Muscle layer of duodenum (tissue), 2 donors: ENCODE measurements around the gene ECE1.

Source experiments
- H3K27ac ChIP-seq: one replicate; pipeline ENCODE4 v1.7.0; 2013; ENCODE audit warnings: mild to moderate bottlenecking, low read length
- H3K27me3 ChIP-seq: one replicate; pipeline ENCODE4 v1.7.0; 2013; ENCODE audit warnings: low read depth, mild to moderate bottlenecking, control low read depth, low read length
- H3K36me3 ChIP-seq, 2 donors: one replicate each; pipeline ENCODE4 v1.7.0; 2013; ENCODE audit warnings: low read length in 2 of 2, control low read depth in 1 of 2, mild to moderate bottlenecking in 1 of 2; ENCODE audit not compliant: insufficient read depth in 2 of 2, control insufficient read depth in 1 of 2
- H3K4me1 ChIP-seq, 2 donors: one replicate each; pipeline ENCODE4 v1.7.0; 2013; ENCODE audit warnings: low read length in 2 of 2, mild to moderate bottlenecking in 2 of 2, control low read depth in 1 of 2, moderate library complexity in 1 of 2; ENCODE audit not compliant: insufficient read depth in 2 of 2, control insufficient read depth in 1 of 2
- H3K4me3 ChIP-seq, 2 donors: one replicate each; pipeline ENCODE4 v1.7.0; 2013; ENCODE audit warnings: low read length in 2 of 2, low read depth in 1 of 2, mild to moderate bottlenecking in 1 of 2
- H3K9me3 ChIP-seq, 2 donors: one replicate each; pipeline ENCODE4 v1.7.0; 2013; ENCODE audit warnings: low read length in 2 of 2, control low read depth in 1 of 2, mild to moderate bottlenecking in 1 of 2; ENCODE audit not compliant: control insufficient read depth in 1 of 2
- donor health status: healthy.

ECE1 gene

DNA sequence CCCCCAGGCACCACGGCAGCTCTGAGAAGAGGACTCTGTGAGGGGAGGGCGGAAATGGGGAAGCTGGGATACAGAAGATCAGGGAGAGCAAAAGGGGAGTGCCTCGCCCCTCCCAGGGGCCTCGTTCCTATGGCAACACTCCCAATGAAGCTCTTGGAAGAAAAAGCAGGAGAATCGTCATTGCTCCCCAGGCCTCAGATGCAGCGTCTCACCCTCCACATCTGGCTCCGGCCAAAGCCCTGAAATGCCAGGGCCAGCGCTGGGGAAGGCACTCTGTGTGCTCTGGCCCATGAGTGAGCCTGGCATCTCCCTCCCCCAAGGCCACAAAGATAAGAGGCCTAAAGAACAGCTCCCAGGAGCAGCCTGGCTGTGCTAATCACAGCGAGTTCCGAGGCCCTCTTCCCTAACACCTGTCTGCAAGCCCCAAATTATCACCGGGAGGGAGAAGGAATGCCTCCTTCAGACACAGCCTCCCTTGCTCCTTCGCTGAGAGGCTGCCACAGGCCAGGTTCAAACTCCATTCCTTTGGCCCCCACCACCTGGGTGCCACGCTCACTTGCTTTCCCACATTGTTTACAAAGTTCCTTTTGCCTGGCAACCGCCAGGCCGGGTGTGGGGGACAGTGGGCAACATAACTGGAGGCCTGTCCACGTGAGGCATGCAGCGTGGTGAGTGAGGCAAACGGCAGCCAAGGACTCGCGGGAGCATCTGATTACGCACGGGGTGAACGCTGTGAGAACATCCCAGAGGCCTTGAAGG is 27.8 kb downstream of the ECE1 start:
- peaks cover 13 to 27% of the 10 kb centered on the region in 2 donors for H3K4me1 ChIP-seq
- peak overlapping the region; percentile 91 for H3K27ac ChIP-seq
- H3K9me3 ChIP-seq = no peaks in the 10 kb centered on the region
- peaks cover 8 to 31% of the 10 kb centered on the region in 2 donors for H3K36me3 ChIP-seq
- H3K27me3 ChIP-seq = no peaks in the 10 kb centered on the region
- H3K4me3 ChIP-seq = peak overlapping the region in 1 of 2 donors; percentile 44

DNA sequence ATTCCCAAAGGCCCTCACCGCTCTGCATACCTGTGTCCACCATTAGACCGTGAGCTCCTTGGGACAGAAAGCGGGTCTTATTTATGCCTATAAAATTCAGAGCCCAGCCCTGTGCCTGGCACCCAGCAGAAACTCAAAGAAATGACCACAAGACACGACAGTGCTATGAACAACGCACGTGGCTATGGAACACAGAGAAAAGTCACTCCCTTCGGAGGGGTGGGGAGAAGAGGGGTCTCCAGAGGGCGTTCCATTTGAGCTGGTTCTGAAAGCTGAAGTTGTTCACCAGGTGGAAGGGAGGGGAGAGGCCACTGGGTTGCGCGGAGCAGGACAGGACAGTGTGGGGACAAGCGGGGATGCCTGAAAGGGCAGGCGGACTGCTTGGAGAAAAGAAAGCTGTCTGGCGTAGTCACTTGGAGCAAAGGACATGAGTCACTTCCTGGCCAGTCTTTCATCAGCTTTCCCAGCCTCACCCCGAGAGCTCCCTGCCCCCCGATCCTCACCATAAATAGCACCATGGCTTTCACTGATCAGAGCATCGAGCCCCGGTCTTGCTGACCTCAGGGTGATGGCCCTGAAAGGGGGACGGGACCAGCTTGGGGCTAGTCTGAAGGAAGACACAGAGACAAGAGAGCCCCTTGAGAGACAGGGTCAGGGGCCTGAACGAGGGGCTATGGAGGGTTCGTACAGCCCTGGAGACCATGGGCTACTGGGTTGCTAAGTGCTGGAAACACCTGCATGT is 28.5 kb downstream of the ECE1 start:
- H3K27ac ChIP-seq = peak overlapping the region; percentile 91

DNA sequence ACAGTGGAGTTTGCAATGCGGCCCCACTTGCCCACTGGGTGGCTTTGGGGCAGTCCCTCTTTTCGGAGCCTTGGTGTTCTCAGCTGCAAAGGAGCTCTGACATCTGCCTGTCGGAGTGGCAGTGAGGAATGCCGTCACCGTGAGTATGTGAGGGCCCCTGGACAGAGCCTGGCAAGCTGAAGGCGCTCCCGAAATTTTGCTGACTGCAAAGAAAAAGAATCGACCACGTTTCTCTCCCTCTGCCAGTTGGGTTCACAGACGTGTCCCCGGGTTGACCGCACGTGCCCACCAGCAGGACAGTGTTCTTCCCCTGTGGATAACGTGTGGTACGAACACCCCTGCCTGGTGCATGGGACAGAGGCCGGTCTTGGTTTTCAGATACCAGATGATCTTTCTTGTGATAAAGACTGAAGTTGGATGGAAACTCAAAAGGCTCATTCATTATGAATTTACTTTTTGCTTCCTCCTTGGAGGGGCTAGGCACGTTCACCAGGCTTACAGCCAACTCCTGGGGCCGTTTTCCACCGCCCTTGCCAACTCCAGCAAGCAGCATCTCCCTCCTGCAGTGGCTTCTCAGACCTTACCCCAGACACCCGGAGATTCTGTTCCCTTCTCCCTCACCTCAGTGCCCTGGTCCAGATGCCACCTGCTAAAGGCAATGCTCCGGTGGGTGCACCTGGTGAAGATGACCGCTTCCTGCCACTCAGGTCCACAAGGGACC is 29.7 kb downstream of the ECE1 start:
- peaks cover 13 to 29% of the 10 kb centered on the region in 2 donors for H3K4me1 ChIP-seq
- no peak overlapping the region for H3K4me3 ChIP-seq
- no peaks in the 10 kb centered on the region for H3K9me3 ChIP-seq
- H3K36me3 ChIP-seq = peaks cover 17 to 47% of the 10 kb centered on the region in 2 donors
- H3K27ac ChIP-seq = no peak overlapping the region
- no peaks in the 10 kb centered on the region for H3K27me3 ChIP-seq

More for the DNA sequence above, 28.5 kb downstream of the ECE1 start:
- Histone ChIP-seq H3K4me3 (peak overlapping the region; percentile 13 to 44), H3K27me3 (no peaks in the 10 kb centered on the region), H3K36me3 (peaks cover 15 to 38% of the 10 kb centered on the region in 2 donors), H3K9me3 (no peaks in the 10 kb centered on the region), H3K4me1 (peaks cover 13 to 27% of the 10 kb centered on the region in 2 donors)

DNA sequence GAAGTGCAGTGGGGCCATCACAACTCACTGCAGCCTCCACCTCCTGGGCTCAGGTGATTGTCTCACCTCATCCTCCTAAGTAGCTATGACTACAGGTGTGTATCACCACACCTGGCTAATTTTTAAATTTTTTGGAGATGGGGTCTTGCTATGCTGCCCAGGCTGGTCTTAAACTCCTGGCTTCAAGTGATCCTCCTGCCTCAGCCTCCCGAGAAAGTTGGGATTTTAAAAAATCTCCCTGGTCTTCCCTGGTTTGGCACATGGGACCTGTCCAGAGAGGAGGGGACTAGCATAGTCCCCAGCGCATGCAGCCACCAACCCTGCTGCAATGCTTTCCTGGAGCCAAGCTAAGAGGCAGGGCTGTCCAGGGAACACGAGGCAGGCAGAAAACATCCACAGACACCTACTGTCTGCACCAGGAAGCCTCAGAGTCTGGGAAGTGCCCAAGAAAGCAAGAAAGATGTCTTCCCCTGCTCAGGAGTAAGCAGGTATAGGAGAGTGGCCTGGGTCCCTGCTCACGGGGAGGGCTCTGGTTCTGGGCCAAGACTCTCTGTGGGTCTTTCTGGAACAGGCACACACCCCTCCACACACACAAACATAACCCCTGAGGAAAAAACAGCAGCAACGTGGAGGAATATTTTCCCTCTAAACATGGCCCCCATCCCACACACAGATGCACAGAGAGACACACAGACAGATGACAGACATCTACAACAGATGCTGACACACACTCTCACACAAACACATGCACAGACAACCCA is 30.8 kb downstream of the ECE1 start:
- Histone ChIP-seq H3K27ac (no peak overlapping the region), H3K4me3 (no peak overlapping the region), H3K9me3 (no peaks in the 10 kb centered on the region), H3K27me3 (no peaks in the 10 kb centered on the region), H3K36me3 (peaks cover 17 to 47% of the 10 kb centered on the region in 2 donors), H3K4me1 (peaks cover 13 to 40% of the 10 kb centered on the region in 2 donors)

DNA sequence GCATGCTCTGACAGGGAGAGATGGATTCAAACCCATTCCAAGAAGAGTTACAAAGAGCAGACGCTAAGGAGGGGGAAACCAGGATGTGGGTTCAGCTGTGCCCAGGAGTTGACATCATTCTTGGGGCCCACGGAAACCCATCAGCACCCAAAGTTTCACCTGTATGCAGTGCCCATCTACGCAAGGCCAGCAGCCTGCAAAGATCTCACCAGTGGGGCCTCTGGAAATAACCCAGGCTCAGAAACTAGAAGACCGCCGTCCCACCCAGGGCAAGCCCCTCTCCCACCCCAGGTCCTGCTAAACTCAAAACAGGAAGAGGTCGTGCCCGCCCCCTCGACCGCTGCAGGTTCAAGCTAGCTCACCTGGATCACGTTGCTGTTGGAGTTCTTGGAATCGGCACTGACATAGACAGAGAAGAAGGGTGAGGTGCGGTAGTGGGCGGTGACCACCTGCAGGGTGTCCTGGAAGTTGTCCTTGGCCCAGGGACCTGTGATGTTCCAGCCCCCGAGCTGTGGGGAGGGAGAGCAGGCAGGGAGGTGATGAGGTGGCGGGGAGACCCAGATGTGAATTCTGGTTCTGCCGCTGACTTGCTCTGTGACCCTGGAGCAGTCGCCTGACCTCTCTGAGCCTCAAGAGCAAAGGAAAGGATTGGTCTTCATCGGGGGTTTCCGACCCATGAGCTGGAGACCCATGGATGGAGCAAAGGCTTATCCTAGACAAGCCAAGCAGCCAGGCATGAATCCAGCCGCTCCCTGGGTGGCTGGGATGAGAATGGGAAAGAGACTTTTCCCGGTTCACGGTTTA is 31.7 kb downstream of the ECE1 start:
- no peaks in the 10 kb centered on the region for H3K27me3 ChIP-seq
- H3K27ac ChIP-seq = no peak overlapping the region
- peaks cover 13 to 44% of the 10 kb centered on the region in 2 donors for H3K4me1 ChIP-seq
- no peaks in the 10 kb centered on the region for H3K9me3 ChIP-seq
- peaks cover 17 to 45% of the 10 kb centered on the region in 2 donors for H3K36me3 ChIP-seq
- H3K4me3 ChIP-seq = no peak overlapping the region

DNA sequence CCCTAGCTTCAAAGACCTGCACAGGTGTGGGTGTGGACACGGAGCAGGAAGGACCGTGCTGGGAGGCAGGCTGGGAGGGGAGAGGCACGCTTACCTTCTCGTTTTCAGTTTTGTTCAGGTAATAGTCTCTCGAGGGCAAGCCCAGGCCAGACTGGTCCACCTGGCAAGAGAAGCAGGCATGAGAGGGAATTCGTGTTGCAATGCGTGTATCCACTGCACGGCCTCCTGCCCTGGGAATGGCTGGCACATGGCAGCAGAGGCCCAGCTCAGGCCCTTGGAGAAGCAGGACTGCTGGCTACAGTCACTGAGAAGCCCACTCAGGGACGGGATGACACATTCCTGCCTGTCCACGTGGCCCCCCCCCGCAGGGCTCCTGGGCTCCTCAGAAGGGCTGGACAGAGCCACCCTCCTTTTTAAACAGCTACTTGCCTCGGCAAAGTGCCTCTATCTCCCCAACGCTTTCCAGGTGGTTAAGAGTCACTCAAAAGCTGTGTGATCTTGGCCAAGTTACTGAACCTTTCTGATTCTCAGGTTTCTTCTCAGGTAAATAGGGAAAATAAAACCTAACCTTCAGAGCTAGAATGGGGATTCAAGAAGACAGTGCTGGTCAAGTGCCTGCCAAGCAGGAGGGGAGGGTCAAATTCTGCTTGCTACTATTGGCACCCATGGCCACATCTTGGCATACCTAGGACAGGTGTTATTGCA is 32.7 kb downstream of the ECE1 start:
- H3K27ac ChIP-seq = no peak overlapping the region

DNA sequence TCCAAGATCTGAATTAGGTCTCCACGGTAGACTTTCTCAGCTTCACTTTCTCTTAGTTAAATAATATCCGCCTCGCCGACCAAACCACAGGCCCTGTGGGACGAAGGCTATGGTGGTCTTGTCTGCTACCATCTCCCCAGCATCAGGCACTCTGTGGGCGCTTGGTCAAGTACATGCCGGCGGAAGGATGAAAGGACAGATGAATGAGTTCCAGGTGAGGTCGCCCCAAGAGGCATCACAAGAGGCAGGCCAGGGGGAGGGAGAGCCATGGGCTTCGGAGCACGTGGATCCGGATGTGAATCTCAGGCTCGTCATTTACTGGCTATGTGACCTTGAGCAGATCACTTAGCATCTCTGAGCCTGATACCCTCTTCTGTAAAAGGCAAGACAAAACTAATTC is 33.5 kb downstream of the ECE1 start:
- H3K4me1 ChIP-seq = peaks cover 5 to 38% of the 10 kb centered on the region in 2 donors
- H3K9me3 ChIP-seq = no peaks in the 10 kb centered on the region
- H3K36me3 ChIP-seq = peaks cover 26 to 46% of the 10 kb centered on the region in 2 donors
- no peaks in the 10 kb centered on the region for H3K27me3 ChIP-seq
- no peak overlapping the region for H3K4me3 ChIP-seq
- H3K27ac ChIP-seq = no peak overlapping the region

More for the DNA sequence above, 32.7 kb downstream of the ECE1 start:
- H3K4me1 ChIP-seq = peaks cover 12 to 40% of the 10 kb centered on the region in 2 donors
- peaks cover 18 to 46% of the 10 kb centered on the region in 2 donors for H3K36me3 ChIP-seq
- H3K4me3 ChIP-seq = no peak overlapping the region
- no peaks in the 10 kb centered on the region for H3K9me3 ChIP-seq
- no peaks in the 10 kb centered on the region for H3K27me3 ChIP-seq

DNA sequence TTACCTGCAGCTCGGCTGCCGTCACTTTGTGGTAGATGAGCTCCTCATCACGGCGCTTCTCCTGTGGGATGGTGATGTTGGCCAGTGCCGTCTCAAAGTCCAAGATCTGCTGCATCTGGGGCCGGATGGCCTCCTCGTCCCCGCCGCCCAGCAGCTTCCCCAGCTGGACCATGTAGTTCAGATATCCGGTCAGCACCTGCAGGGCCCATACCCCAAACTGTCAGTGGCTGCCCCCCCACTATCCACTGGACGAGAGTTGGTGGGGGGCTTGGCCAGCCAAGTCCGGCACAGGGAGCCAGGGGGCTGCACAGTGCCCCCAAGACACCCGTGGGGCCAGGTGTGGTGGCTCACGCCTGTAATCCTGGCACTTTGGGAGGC is 34.3 kb downstream of the ECE1 start:
- H3K27ac ChIP-seq = no peak overlapping the region
- peaks cover 31 to 53% of the 10 kb centered on the region in 2 donors for H3K36me3 ChIP-seq

DNA sequence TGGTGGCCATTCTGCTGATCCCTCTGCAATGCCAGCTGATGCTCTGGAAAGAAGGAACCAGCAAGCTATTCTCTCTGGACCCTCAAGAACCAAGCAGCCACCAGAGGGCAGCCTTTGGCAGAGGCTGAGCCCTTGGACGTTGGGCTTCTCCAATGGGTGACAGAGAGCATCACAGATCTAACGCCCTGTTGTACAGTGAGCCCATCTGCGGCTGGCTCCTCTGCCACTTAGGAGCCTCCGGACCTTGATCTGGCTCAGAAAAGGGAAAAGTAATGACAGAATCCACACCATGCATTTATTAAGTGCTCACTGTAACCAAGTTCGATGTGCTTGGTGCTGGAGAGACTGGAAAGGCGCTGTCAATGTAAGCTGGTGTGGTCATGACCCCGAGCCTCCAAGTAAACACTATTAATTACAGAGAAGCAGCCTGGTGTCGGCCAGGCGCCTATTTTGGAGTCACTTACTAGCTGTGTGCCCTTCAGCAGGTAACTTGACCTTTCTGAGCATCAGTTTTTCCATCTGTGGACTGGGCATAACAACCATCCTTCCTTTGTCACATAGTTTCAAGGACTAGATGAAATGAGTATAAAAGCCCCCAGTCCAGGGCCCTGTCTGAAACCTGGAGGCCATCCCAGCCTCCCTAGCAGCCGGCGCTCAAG is 34.9 kb downstream of the ECE1 start:
- Histone ChIP-seq H3K27ac (no peak overlapping the region), H3K36me3 (peaks cover 31 to 55% of the 10 kb centered on the region in 2 donors), H3K9me3 (no peaks in the 10 kb centered on the region), H3K27me3 (no peaks in the 10 kb centered on the region), H3K4me3 (no peak overlapping the region), H3K4me1 (peaks cover 0 to 26% of the 10 kb centered on the region in 2 donors)

More for the DNA sequence above, 34.3 kb downstream of the ECE1 start:
- Histone ChIP-seq H3K27me3 (no peaks in the 10 kb centered on the region), H3K9me3 (no peaks in the 10 kb centered on the region), H3K4me1 (peaks cover 0 to 31% of the 10 kb centered on the region in 2 donors), H3K4me3 (no peak overlapping the region)
